Activated naive CD4-positive, alpha-beta T cell treated with anti-CD3 and anti-CD28 coated beads, Interleukin-2, amount 50 U/mL, for 24 hours (primary cell): ENCODE data around the gene SCAF1.

Experiments
- H3K27ac Mint-ChIP-seq: one replicate; pipeline ENCODE4 v1.8.0; 2021; ENCODE audit warnings: mild to moderate bottlenecking, mixed read lengths
- H3K27me3 Mint-ChIP-seq: one replicate; pipeline ENCODE4 v1.8.0; 2021; ENCODE audit warnings: mixed read lengths
- H3K36me3 Mint-ChIP-seq: one replicate; pipeline ENCODE4 v1.8.0; 2021; ENCODE audit warnings: mixed read lengths
- H3K4me1 Mint-ChIP-seq: one replicate; pipeline ENCODE4 v1.8.0; 2021; ENCODE audit warnings: mixed read lengths
- H3K4me3 Mint-ChIP-seq: one replicate; pipeline ENCODE4 v1.8.0; 2021; ENCODE audit warnings: mild to moderate bottlenecking, mixed read lengths
- H3K9me3 Mint-ChIP-seq: one replicate; pipeline ENCODE4 v1.8.0; 2021; ENCODE audit warnings: mixed read lengths

The SCAF1 gene

GRCh38 chr19:49691243-49692146 lies 49.5 kb downstream of the SCAF1 start:
- no peaks in the 10 kb centered on the region for H3K9me3 Mint-ChIP-seq
- H3K27me3 Mint-ChIP-seq, result peaks cover 6% of the 10 kb centered on the region
- H3K4me1 Mint-ChIP-seq, result peaks cover 28% of the 10 kb centered on the region
- peaks cover 3% of the 10 kb centered on the region for H3K36me3 Mint-ChIP-seq
- peak overlapping the region; percentile 89 for H3K27ac Mint-ChIP-seq
- peak overlapping the region; percentile 82 for H3K4me3 Mint-ChIP-seq

- H3K9me3 Mint-ChIP-seq, result no peaks in the 10 kb centered on the region
- H3K4me3 Mint-ChIP-seq, result no peak overlapping the region
- peaks cover 3% of the 10 kb centered on the region for H3K36me3 Mint-ChIP-seq
- no peak overlapping the region for H3K27ac Mint-ChIP-seq
- H3K27me3 Mint-ChIP-seq, result peaks cover 6% of the 10 kb centered on the region
- H3K4me1 Mint-ChIP-seq, result peaks cover 28% of the 10 kb centered on the region
Measured at GRCh38 chr19:49692147-49692506, 50.1 kb downstream of the SCAF1 start.

- H3K4me3 Mint-ChIP-seq, result no peak overlapping the region
- H3K27me3 Mint-ChIP-seq, result peaks cover 2% of the 10 kb centered on the region
- H3K27ac Mint-ChIP-seq, result no peak overlapping the region
- H3K4me1 Mint-ChIP-seq, result peaks cover 4% of the 10 kb centered on the region
- no peaks in the 10 kb centered on the region for H3K9me3 Mint-ChIP-seq
- no peaks in the 10 kb centered on the region for H3K36me3 Mint-ChIP-seq
Measured at GRCh38 chr19:49696115-49696514, 54.1 kb downstream of the SCAF1 start.

GRCh38 chr19:49696865-49697264 lies 54.9 kb downstream of the SCAF1 start:
- no peak overlapping the region for H3K4me3 Mint-ChIP-seq
- H3K36me3 Mint-ChIP-seq, result no peaks in the 10 kb centered on the region
- no peak overlapping the region for H3K27ac Mint-ChIP-seq
- H3K4me1 Mint-ChIP-seq, result no peaks in the 10 kb centered on the region
- H3K9me3 Mint-ChIP-seq, result no peaks in the 10 kb centered on the region
- peaks cover 2% of the 10 kb centered on the region for H3K27me3 Mint-ChIP-seq

DNA sequence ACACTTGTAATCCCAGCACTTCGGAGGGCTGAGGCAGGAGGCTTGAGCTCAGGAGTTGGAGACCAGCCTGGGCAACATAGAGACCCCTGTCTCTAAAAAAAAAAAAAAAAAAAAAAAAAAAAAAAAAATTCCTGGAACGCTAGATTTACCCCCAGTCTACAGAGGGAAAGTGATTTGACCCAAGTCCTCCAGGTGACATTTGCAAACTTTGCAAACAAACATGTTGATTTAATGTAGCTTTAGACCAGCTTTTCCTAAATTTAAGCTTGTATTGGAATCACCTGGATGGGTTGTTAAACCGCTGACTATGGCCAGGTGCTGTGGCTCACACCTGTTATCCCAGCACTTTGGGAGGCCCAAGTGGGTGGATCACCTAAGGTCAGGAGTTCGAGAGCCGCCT lies 57.4 kb downstream of the SCAF1 start:
- H3K9me3 Mint-ChIP-seq, result no peaks in the 10 kb centered on the region
- H3K27ac Mint-ChIP-seq, result no peak overlapping the region
- no peaks in the 10 kb centered on the region for H3K36me3 Mint-ChIP-seq
- H3K4me1 Mint-ChIP-seq, result no peaks in the 10 kb centered on the region
- H3K4me3 Mint-ChIP-seq, result no peak overlapping the region
- H3K27me3 Mint-ChIP-seq, result no peaks in the 10 kb centered on the region

GRCh38 chr19:49700563-49700962 lies 58.6 kb downstream of the SCAF1 start:
- Mint-ChIP-seq H3K27me3 (no peaks in the 10 kb centered on the region), H3K4me1 (no peaks in the 10 kb centered on the region), H3K36me3 (no peaks in the 10 kb centered on the region), H3K4me3 (no peak overlapping the region), H3K27ac (no peak overlapping the region), H3K9me3 (no peaks in the 10 kb centered on the region)

DNA sequence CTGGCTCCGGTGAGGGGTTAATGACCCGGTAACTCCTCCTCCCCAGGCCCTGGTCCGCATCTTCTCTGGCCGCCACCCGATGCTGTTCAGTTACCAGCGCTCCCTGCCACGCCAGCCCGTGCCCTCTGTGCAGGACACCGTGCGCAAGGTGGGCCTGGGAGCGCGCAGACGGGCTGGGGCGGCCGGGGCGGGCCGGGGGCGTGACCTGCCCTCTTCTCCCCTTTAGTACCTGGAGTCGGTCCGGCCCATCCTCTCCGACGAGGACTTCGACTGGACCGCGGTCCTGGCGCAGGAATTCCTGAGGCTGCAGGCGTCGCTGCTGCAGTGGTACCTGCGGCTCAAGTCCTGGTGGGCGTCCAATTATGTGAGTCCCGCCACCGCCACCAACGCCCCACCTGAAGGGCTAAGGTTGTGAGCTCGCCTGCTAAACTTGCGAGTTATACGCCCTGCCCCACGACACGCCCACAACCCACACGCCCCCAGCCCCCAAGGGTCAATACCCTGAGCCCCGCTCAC lies 59.3 kb downstream of the SCAF1 start:
- Mint-ChIP-seq H3K36me3 (no peaks in the 10 kb centered on the region), H3K9me3 (no peaks in the 10 kb centered on the region)

DNA sequence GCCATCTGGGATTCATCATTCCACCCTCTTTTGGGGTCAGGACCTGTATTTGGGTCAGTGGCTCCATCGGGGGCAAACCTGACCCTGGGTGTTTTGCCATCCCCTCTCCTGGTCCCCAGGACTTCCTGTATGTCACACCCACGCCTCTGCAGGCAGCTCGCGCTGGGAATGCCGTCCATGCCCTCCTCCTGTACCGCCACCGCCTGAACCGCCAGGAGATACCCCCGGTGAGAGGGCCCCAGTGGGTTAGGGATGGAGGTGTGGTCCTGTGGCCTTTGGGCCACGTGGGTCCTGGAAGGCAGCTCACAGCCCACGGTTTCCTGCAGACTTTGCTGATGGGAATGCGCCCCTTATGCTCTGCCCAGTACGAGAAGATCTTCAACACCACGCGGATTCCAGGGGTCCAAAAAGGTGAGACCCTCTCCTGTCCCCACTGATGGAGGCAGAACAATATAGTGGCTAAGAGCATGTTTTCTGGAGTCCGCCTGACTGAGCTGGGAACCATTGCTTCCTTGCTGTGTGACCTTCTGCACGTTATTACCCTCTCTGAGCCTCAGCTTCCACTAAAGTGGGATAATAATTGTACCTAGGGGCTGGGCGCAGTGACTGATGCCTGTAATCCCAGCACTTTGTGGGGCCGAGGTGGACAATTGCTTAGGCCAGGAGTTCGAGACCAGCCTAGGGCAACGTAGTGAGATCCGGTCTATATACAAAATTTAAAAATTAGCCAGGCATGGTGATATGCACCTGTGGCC lies 63.1 kb downstream of the SCAF1 start:
- no peaks in the 10 kb centered on the region for H3K36me3 Mint-ChIP-seq
- no peaks in the 10 kb centered on the region for H3K9me3 Mint-ChIP-seq
- no peak overlapping the region for H3K27ac Mint-ChIP-seq
- no peaks in the 10 kb centered on the region for H3K4me1 Mint-ChIP-seq
- no peaks in the 10 kb centered on the region for H3K27me3 Mint-ChIP-seq
- no peak overlapping the region for H3K4me3 Mint-ChIP-seq

More for the DNA sequence above, 59.3 kb downstream of the SCAF1 start:
- no peaks in the 10 kb centered on the region for H3K27me3 Mint-ChIP-seq
- H3K4me1 Mint-ChIP-seq, result no peaks in the 10 kb centered on the region
- H3K27ac Mint-ChIP-seq, result no peak overlapping the region
- H3K4me3 Mint-ChIP-seq, result no peak overlapping the region

DNA sequence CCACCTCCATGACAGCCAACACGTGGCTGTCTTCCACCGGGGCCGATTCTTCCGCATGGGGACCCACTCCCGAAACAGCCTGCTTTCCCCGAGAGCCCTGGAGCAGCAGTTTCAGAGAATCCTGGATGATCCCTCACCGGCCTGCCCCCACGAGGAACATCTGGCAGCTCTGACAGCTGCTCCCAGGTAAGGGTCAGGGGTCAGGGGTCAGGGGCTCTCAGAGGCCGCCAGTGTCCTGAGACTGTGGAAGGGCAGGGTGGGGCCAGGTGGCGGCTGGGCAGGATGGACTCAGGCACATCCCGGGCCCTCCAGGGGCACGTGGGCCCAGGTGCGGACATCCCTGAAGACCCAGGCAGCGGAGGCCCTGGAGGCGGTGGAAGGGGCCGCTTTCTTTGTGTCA lies 63.9 kb downstream of the SCAF1 start:
- Mint-ChIP-seq H3K36me3 (no peaks in the 10 kb centered on the region), H3K9me3 (no peaks in the 10 kb centered on the region), H3K4me1 (no peaks in the 10 kb centered on the region), H3K27me3 (no peaks in the 10 kb centered on the region), H3K4me3 (no peak overlapping the region), H3K27ac (no peak overlapping the region)
